Prostate gland (tissue), 2 donors: ENCODE data around the gene SIPA1L3.

Experiments used
- CTCF ChIP-seq, 4 experiments: fragments of 200-600 bp in 2 of 4; fragments of 450-650 bp in 2 of 4; sonication (generic) in 2 of 4; IDR thresholded peaks; 1 replicate in 3 of 4; 2 replicates in 1 of 4; pipeline ENCODE4 v1.5.1; 2016 to 2019; ENCODE audit warnings: antibody characterized with exemption in 4 of 4, mild to moderate bottlenecking in 2 of 4, moderate library complexity in 2 of 4
- POLR2A ChIP-seq: fragments of 450-650 bp; IDR thresholded peaks from one replicate; pipeline ENCODE4 v1.6.1; 2016; ENCODE audit warnings: antibody characterized with exemption, mild to moderate bottlenecking
- POLR2AphosphoS5 ChIP-seq: sonication (generic); formaldehyde crosslinking; IDR thresholded peaks from one replicate; pipeline ENCODE4 v1.6.1; 2017; ENCODE audit warnings: antibody characterized with exemption

DNA sequence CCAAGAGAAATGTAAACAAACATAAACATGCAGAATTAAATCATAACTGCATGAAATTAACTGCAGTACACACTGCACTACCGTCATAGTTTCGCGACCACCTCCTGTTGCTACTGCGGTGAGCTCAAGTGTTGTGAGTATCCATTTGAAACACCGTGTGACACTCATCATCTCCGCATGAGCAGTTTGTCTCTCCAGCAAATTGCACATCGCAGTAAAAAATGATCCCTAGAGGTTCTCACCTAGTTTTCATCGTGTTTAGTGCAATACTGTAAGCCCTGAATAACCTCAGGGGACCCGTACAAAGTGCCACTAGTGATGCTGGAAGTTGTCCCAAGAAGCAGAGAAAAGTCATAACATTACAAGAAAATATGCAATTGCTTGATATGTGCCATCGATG, 169.3 kb downstream of the SIPA1L3 start:
- no peak for TF ChIP-seq CTCF (IDR thresholded peaks at IDR 0.05)
- TF ChIP-seq POLR2A, result no peak
- no peak for TF ChIP-seq POLR2AphosphoS5
